Testis (tissue), 2 donors: Measurements from ENCODE around the gene CDC42EP1.

Experiments used
- CTCF ChIP-seq, 3 experiments: fragments of 450-650 bp in 2 of 3; fragments of 200-600 bp in 1 of 3; sonication (generic) in 1 of 3; IDR thresholded peaks; one replicate each; pipeline ENCODE4 v1.5.1; 2016 to 2019; ENCODE audit warnings: antibody characterized with exemption in 3 of 3, mild to moderate bottlenecking in 2 of 3, moderate library complexity in 1 of 3
- POLR2A ChIP-seq: fragments of 450-650 bp; IDR thresholded peaks from one replicate; pipeline ENCODE4 v1.6.1; 2017; ENCODE audit warnings: antibody characterized with exemption, mild to moderate bottlenecking, moderate library complexity

GRCh38 chr22:37570661-37570976 lies 10.3 kb downstream of the CDC42EP1 start:
- no peak for TF ChIP-seq CTCF (IDR thresholded peaks at IDR 0.05)
- no peak for TF ChIP-seq POLR2A
